ENCODE results near the gene METTL13.
A peak's percentile ranks its signal among the peaks of the same experiment; 100 is the strongest.

METTL13 gene

DNA sequence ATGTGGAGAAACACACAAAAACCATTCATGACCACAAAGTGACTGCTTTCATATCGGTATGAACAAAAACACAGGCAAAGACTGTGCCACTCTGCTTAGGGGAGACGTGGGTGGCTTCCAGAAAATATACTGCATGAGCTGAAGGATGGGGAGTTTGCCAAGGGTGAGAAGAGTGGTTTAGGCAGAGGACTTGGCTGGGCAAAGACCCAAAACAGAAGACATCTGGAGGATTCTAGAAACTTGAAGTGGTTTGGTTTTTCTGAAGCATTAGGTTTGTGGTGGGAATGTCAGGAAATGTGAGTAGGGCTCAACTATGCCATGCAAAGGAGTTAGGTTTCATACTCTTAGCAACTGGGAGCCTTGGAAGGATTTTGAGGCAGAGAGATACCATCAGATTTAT is 33.2 kb downstream of the METTL13 start:
- H3K4me3 ChIP-seq (ENCODE audit: low read length), result no peak overlapping the region
- H3K9ac ChIP-seq (ENCODE audit: low read length), result no peak overlapping the region
- H3K4me1 ChIP-seq (ENCODE audit: control insufficient read depth, insufficient read depth, low read length), result no peaks in the 10 kb centered on the region
- no peaks in the 10 kb centered on the region for H3K9me3 ChIP-seq (ENCODE audit: control insufficient read depth, low read length)
- no peaks in the 10 kb centered on the region for H3K36me3 ChIP-seq (ENCODE audit: control insufficient read depth, insufficient read depth, low read length)
- no peaks in the 10 kb centered on the region for H3K27me3 ChIP-seq (ENCODE audit: control insufficient read depth, insufficient read depth, low read length)

DNA sequence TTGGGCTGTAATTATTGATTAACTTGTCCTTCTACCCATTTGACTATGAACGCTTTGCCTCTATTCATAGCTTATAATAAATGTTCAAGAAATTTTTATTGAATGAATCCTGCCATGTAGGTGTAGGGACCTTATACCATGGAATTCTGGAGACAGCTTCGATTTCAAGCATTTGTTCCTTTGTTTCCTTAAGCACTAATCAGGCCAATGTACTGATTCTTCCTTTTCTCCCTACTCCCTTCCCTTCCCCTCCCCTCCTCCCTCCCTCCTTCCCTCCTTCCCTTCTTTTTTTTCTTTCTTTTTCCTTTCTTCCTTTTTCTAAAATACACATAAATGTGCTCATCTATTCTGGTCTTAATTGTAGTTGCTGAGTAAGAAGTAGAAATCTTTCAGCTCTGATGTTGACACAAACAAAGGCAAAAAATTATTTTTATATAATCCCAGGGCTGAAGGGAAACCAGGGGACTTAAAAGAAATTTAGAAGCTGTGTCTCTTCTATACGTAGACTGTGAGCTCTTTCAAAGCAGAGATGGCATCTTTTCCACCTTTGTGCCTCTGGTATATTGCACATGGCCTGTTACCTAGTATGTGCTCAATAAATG is 34.9 kb downstream of the METTL13 start:
- Histone ChIP-seq H3K4me1 (ENCODE audit: control insufficient read depth, insufficient read depth, low read length) (no peaks in the 10 kb centered on the region), H3K4me3 (ENCODE audit: low read length) (no peak overlapping the region), H3K9ac (ENCODE audit: low read length) (no peak overlapping the region), H3K9me3 (ENCODE audit: control insufficient read depth, low read length) (no peaks in the 10 kb centered on the region), H3K36me3 (ENCODE audit: control insufficient read depth, insufficient read depth, low read length) (no peaks in the 10 kb centered on the region), H3K27me3 (ENCODE audit: control insufficient read depth, insufficient read depth, low read length) (no peaks in the 10 kb centered on the region)

DNA sequence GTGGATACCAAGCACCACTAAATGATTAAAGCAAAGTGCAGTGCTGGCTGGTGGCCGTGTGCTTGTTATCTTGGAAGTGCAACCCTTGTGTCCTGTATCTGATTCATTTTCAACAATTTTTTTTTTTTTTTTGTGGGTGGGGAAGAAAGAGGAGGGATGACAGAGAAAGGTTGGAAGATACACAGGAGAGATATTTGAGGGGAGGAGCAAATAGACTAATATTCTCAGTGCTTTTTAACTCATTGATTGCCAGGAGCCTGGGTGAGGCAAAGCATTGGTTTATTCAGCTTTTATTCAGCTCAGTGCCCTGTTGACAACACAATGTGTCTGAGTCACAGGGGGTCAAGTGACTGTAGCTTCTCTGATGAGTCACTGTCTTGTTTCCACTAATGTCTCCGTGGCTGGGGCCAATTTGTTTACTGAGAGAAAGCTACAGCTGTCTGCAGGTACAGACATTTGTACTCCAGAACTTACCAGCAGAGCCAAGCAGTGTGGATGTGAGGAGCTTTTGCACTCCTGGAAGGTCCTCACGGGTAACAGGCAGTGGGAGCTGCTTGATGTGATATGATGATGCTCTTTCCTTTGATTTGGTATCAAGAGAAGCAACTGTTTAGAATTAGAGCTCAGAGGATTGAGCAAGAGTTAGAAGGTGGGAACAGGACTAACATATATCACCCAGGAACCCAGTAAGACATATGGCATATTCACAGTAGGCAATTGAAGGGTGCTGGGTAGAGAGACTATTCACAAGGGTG is 36.2 kb downstream of the METTL13 start:
- no peaks in the 10 kb centered on the region for H3K4me1 ChIP-seq (ENCODE audit: control insufficient read depth, insufficient read depth, low read length)
- H3K27me3 ChIP-seq (ENCODE audit: control insufficient read depth, insufficient read depth, low read length), result no peaks in the 10 kb centered on the region
- no peaks in the 10 kb centered on the region for H3K36me3 ChIP-seq (ENCODE audit: control insufficient read depth, insufficient read depth, low read length)

DNA sequence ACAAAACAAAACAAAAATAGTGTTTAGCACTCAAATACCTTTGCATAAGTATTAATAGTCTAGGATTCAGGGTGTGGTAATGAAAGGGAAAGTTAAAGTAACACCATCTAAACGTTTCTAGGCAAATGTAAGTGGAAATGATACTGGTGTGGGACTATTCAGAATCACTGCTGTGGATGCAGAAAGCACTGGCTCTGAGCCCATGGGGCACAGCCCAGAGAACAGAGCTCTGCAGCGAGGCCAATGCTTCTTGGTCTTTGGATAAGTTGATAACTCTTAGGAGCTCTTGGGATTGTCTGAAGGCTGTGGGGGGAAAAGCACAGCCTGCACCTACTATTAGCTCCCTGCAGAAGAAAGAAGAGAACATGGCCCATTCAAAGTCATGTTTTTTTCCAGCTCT is 38.5 kb downstream of the METTL13 start:
- H3K9ac ChIP-seq (ENCODE audit: low read length), result no peak overlapping the region
- no peaks in the 10 kb centered on the region for H3K9me3 ChIP-seq (ENCODE audit: control insufficient read depth, low read length)
- H3K27me3 ChIP-seq (ENCODE audit: control insufficient read depth, insufficient read depth, low read length), result no peaks in the 10 kb centered on the region
- H3K4me3 ChIP-seq (ENCODE audit: low read length), result no peak overlapping the region
- H3K4me1 ChIP-seq (ENCODE audit: control insufficient read depth, insufficient read depth, low read length), result no peaks in the 10 kb centered on the region
- no peaks in the 10 kb centered on the region for H3K36me3 ChIP-seq (ENCODE audit: control insufficient read depth, insufficient read depth, low read length)

More for the DNA sequence above, 36.2 kb downstream of the METTL13 start:
- no peak overlapping the region for H3K4me3 ChIP-seq (ENCODE audit: low read length)
- H3K9ac ChIP-seq (ENCODE audit: low read length), result no peak overlapping the region
- H3K9me3 ChIP-seq (ENCODE audit: control insufficient read depth, low read length), result no peaks in the 10 kb centered on the region

DNA sequence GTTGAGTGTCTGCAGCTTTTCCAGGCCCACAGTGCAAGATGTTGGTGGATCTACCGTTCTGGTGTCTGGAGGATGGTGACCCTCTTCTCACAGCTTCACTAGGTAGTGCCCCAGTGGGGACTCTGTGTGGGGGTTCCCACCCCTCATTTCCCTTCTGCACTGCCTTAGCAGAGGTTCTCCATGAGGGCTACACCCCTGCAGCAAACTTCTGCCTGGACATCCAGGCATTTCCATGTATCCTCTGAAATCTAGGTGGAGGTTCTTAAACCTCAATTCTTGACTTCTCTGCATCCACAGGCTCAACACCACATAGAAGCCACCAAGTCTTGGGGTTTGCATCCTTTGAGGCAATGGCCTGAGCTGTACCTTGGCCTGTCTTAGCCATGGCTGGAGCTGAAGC is 45.5 kb downstream of the METTL13 start:
- no peaks in the 10 kb centered on the region for H3K4me1 ChIP-seq (ENCODE audit: control insufficient read depth, insufficient read depth, low read length)
- no peak overlapping the region for H3K9ac ChIP-seq (ENCODE audit: low read length)
- H3K9me3 ChIP-seq (ENCODE audit: control insufficient read depth, low read length), result no peaks in the 10 kb centered on the region
- no peaks in the 10 kb centered on the region for H3K36me3 ChIP-seq (ENCODE audit: control insufficient read depth, insufficient read depth, low read length)
- no peaks in the 10 kb centered on the region for H3K27me3 ChIP-seq (ENCODE audit: control insufficient read depth, insufficient read depth, low read length)
- H3K4me3 ChIP-seq (ENCODE audit: low read length), result no peak overlapping the region

DNA sequence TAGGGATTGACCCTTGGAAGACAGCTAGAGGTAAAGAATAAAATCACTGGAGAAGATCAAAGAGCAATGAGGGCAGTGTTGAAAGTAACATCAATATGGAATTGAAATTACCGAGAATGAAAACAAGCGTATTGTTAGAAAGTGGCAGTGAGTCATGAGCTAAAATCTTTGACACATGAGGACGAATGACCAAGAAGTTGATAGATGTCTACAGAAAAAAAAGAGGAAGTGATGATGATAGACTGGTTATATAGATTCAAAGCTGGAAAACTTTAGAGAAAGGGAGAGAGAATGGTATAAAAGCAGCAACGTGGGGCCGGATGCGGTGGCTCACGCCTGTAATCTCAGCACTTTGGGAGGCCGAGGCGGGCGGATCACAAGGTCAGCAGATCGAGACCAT is 47.3 kb downstream of the METTL13 start:
- H3K4me1 ChIP-seq (ENCODE audit: control insufficient read depth, insufficient read depth, low read length), result no peaks in the 10 kb centered on the region
- no peak overlapping the region for H3K4me3 ChIP-seq (ENCODE audit: low read length)
- H3K9ac ChIP-seq (ENCODE audit: low read length), result no peak overlapping the region
- no peaks in the 10 kb centered on the region for H3K36me3 ChIP-seq (ENCODE audit: control insufficient read depth, insufficient read depth, low read length)
- H3K9me3 ChIP-seq (ENCODE audit: control insufficient read depth, low read length), result no peaks in the 10 kb centered on the region
- H3K27me3 ChIP-seq (ENCODE audit: control insufficient read depth, insufficient read depth, low read length), result no peaks in the 10 kb centered on the region

DNA sequence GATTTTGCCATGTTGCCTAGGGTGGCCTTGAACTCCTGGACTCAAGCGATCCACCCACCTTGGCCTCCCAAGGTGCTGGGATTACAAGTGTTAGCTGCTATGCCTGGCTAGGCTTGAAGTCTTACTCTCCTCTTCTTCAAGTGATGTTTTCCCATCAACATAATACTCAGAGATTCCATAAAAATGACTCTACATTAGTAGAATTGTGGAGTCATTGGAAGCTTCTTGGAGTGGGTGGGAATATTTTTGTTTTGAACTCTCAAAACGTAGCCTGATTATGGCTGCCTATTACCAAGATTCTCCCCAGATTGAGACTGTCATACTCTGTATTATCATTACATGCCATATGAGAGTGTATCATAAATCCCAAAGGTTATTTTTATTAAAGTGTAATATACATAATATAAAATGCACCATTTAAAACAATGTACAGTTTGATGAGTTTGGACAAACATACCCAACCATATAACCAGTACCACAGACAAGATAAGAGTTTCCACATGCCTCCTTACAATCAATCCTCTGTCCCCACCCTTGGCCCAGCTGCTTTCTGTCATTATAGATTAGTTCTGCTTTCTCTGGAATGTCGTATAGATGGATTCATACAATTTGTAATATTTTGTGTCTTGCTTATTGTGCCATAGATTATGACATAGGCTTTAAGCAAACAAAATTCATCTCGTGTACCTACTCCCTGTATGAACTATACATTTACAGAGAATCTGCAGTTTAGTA is 51.8 kb downstream of the METTL13 start:
- Histone ChIP-seq H3K27me3 (ENCODE audit: control insufficient read depth, insufficient read depth, low read length) (no peaks in the 10 kb centered on the region), H3K9me3 (ENCODE audit: control insufficient read depth, low read length) (no peaks in the 10 kb centered on the region), H3K4me3 (ENCODE audit: low read length) (no peak overlapping the region), H3K9ac (ENCODE audit: low read length) (no peak overlapping the region), H3K4me1 (ENCODE audit: control insufficient read depth, insufficient read depth, low read length) (no peaks in the 10 kb centered on the region), H3K36me3 (ENCODE audit: control insufficient read depth, insufficient read depth, low read length) (no peaks in the 10 kb centered on the region)

DNA sequence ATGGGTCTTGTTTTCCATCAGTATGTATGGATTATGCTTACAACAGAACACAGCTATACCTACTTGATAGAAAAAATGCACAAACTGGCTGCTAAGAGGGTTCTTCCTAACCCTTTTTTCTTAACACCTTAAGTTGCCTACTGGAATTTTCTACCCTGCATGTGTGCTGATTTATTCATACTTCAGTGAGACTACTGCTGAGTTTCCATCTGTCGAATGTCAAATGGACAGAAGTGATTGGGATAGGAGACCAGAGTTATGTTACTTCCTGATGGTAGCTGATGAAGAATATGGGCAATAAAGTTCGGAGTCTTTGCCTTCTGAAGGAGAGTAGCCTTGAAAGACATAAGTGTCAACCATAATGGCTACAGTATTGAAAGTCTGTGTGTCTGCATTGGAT is 53.4 kb downstream of the METTL13 start:
- Histone ChIP-seq H3K4me1 (ENCODE audit: control insufficient read depth, insufficient read depth, low read length) (no peaks in the 10 kb centered on the region), H3K27me3 (ENCODE audit: control insufficient read depth, insufficient read depth, low read length) (no peaks in the 10 kb centered on the region), H3K36me3 (ENCODE audit: control insufficient read depth, insufficient read depth, low read length) (no peaks in the 10 kb centered on the region), H3K9me3 (ENCODE audit: control insufficient read depth, low read length) (no peaks in the 10 kb centered on the region), H3K4me3 (ENCODE audit: low read length) (no peak overlapping the region), H3K9ac (ENCODE audit: low read length) (no peak overlapping the region)

DNA sequence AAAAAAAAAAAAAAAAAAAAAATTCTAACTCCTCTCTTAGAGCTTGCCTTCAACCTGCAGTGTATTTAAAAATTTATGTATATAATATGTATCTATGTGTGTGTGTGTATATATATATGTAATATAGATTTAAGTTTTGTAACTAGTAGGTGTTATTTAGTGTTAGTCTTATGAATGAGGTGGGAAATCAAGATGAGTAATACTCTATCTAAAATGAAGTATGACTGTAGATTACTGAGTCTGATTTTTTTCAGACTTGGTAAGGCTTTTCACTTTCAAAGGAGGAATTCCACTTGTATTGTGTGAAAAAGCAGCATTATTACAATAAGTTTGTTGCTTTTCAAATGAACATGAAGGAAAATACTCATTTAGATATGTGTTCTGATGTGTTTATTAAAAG is 54.4 kb downstream of the METTL13 start:
- Histone ChIP-seq H3K4me3 (ENCODE audit: low read length) (no peak overlapping the region), H3K9me3 (ENCODE audit: control insufficient read depth, low read length) (no peaks in the 10 kb centered on the region), H3K36me3 (ENCODE audit: control insufficient read depth, insufficient read depth, low read length) (no peaks in the 10 kb centered on the region), H3K9ac (ENCODE audit: low read length) (no peak overlapping the region), H3K4me1 (ENCODE audit: control insufficient read depth, insufficient read depth, low read length) (no peaks in the 10 kb centered on the region), H3K27me3 (ENCODE audit: control insufficient read depth, insufficient read depth, low read length) (no peaks in the 10 kb centered on the region)

DNA sequence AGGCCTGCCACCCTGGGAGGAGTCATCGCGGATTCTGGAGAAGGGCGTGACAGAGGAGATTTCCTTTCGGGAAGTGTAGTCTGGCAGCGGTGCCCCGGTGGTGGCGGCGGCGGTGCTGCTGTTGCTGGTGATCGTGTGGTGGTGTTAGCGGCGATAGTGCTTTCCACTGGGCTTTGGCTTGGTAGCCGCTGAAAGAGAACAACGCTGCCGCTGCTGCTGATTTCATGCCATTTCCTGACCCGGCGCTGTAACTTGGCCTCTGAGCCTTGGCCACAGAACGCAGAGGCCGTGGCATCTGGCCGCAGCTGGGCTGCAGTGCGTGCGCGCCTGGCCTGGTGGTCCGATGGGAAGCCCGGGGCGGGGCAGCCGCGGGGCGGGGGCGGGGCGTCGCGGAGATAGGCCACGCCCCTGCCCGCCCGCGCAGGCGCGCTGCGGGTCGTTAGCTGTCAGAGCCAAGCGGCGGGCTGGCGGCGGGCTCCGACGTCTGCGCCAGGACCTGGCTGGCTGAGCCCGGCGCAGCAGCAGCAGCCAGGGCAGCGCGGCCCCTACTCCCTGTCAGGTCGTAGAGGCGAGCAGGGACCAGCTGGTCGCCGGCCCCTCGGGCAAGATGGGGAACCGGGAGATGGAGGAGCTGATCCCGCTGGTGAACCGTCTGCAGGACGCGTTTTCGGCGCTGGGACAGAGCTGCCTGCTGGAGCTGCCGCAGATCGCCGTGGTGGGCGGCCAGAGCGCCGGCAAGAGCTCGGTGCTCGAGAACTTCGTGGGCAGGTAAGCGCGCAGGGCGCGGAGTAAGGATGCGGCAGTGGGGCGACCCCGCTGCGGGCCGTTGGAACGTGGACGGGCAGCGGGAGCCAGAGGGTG is 59.8 kb downstream of the METTL13 start, which contains the start of gene DNM3:
DNM3 (plus strand) TSS at position 449 of the 861 bp plus-strand sequence; CDS start at position 608, 159 bp downstream.
- H3K9ac ChIP-seq (ENCODE audit: low read length), result peak within 1 kb of the TSS; percentile 60
- no peaks in the 10 kb centered on the region for H3K9me3 ChIP-seq (ENCODE audit: control insufficient read depth, low read length)
- H3K27me3 ChIP-seq (ENCODE audit: control insufficient read depth, insufficient read depth, low read length), result peaks cover 7% of the 10 kb centered on the region
- no peaks in the 10 kb centered on the region for H3K4me1 ChIP-seq (ENCODE audit: control insufficient read depth, insufficient read depth, low read length)
- peak within 1 kb of the TSS; percentile 61 for H3K4me3 ChIP-seq (ENCODE audit: low read length)
- H3K36me3 ChIP-seq (ENCODE audit: control insufficient read depth, insufficient read depth, low read length), result no peaks in the 10 kb centered on the region

DNA sequence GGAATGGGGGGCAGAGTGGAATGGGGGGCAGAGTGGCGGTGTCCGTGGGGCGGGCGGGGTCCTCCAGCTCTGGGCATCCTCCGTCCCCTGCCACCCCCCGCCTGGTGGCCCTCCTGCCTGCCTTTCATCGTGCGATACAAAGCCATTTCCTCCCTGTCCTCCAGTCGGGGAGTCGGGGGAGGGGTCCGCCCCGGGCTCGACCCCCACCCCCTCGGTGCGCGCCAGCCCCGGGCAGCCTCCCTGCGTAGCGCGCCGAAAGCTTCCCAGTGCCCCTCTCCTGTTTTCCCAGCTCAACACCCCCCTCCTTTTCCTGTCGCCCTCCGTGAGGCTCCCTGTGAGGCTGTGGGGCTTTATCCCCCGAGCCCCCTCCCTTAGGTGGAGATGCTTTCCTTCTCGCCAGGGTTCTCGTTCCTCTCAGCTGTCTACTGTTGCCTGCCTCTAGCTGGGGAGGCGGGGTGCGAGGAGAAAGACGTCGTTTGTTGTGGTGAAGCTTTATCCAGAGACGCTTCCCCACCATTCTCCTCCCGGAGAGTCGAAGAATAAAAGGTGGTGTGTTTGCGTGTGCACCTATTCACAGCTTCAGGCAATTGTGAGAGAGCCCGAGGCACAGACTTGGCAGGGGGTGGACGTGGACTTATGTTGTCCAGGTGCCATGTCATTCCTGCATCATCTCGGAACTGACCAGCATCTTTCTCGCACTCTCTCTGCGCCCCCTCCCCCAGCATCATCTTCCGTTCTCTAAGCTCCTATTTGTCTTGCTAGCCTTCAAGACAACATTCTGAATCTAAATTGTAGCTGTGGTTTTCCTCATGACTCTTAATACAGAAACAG is 60.7 kb downstream of the METTL13 start:
- Histone ChIP-seq H3K9me3 (ENCODE audit: control insufficient read depth, low read length) (no peaks in the 10 kb centered on the region), H3K4me1 (ENCODE audit: control insufficient read depth, insufficient read depth, low read length) (no peaks in the 10 kb centered on the region), H3K36me3 (ENCODE audit: control insufficient read depth, insufficient read depth, low read length) (no peaks in the 10 kb centered on the region), H3K4me3 (ENCODE audit: low read length) (peak overlapping the region; percentile 61), H3K27me3 (ENCODE audit: control insufficient read depth, insufficient read depth, low read length) (peaks cover 7% of the 10 kb centered on the region), H3K9ac (ENCODE audit: low read length) (peak overlapping the region; percentile 60)

Measured in mucosa of stomach (tissue), 1 donor.